ENCODE measurements around the gene ECHS1.

ECHS1 gene

GRCh38 chr10:133373174-133374090 is at the start of gene ECHS1 (continued):
- peak; percentile 65 for TF ChIP-seq KLF1 (tag by site-specific recombination; IDR thresholded peaks at IDR 0.05)
- no peak for TF ChIP-seq HOXC10 (CRISPR knock-in tag; IDR thresholded peaks at IDR 0.05)
- 0 out of 2 replicates have a peak, but pooled peaks have one; percentile 32 for TF ChIP-seq ZNF391 (tag by site-specific recombination; IDR thresholded peaks at IDR 0.05; ENCODE audit: borderline replicate concordance, low read depth)
- no peak for TF ChIP-seq PRDM6 (tag by site-specific recombination; IDR thresholded peaks at IDR 0.05)
- TF ChIP-seq, protein P1, sequence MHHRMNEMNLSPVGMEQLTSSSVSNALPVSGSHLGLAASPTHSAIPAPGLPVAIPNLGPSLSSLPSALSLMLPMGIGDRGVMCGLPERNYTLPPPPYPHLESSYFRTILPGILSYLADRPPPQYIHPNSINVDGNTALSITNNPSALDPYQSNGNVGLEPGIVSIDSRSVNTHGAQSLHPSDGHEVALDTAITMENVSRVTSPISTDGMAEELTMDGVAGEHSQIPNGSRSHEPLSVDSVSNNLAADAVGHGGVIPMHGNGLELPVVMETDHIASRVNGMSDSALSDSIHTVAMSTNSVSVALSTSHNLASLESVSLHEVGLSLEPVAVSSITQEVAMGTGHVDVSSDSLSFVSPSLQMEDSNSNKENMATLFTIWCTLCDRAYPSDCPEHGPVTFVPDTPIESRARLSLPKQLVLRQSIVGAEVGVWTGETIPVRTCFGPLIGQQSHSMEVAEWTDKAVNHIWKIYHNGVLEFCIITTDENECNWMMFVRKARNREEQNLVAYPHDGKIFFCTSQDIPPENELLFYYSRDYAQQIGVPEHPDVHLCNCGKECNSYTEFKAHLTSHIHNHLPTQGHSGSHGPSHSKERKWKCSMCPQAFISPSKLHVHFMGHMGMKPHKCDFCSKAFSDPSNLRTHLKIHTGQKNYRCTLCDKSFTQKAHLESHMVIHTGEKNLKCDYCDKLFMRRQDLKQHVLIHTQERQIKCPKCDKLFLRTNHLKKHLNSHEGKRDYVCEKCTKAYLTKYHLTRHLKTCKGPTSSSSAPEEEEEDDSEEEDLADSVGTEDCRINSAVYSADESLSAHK (tag by site-specific recombination; IDR thresholded peaks at IDR 0.05): 0 out of 2 replicates have a peak, but pooled peaks have one; percentile 40
- no peak for TF ChIP-seq ZNF558 (tag by site-specific recombination; IDR thresholded peaks at IDR 0.05)
- TF ChIP-seq MEIS1 (CRISPR knock-in tag; IDR thresholded peaks at IDR 0.05; ENCODE audit: borderline replicate concordance): no peak
- TF ChIP-seq, protein P2, sequence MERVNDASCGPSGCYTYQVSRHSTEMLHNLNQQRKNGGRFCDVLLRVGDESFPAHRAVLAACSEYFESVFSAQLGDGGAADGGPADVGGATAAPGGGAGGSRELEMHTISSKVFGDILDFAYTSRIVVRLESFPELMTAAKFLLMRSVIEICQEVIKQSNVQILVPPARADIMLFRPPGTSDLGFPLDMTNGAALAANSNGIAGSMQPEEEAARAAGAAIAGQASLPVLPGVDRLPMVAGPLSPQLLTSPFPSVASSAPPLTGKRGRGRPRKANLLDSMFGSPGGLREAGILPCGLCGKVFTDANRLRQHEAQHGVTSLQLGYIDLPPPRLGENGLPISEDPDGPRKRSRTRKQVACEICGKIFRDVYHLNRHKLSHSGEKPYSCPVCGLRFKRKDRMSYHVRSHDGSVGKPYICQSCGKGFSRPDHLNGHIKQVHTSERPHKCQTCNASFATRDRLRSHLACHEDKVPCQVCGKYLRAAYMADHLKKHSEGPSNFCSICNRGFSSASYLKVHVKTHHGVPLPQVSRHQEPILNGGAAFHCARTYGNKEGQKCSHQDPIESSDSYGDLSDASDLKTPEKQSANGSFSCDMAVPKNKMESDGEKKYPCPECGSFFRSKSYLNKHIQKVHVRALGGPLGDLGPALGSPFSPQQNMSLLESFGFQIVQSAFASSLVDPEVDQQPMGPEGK (tag by site-specific recombination; IDR thresholded peaks at IDR 0.05): peak; percentile 86
- peak; percentile 51; the same call in 1 of the 2 replicates for TF ChIP-seq ZNF561 (tag by site-specific recombination; IDR thresholded peaks at IDR 0.05; ENCODE audit: borderline replicate concordance)
- TF ChIP-seq ZNF19 (tag by site-specific recombination; IDR thresholded peaks at IDR 0.05; ENCODE audit: low read depth): no peak
- TF ChIP-seq ZNF133 (tag by site-specific recombination; IDR thresholded peaks at IDR 0.05): no peak
- peak; percentile 72 for TF ChIP-seq ZFHX2 (tag by site-specific recombination; conservative IDR thresholded peaks at IDR 0.05)
- peak; percentile 35; the same call in 1 of the 2 replicates for TF ChIP-seq ZBTB17 (tag by site-specific recombination; IDR thresholded peaks at IDR 0.05)
- peak; percentile 69 for TF ChIP-seq EGR2 (tag by site-specific recombination; IDR thresholded peaks at IDR 0.05; ENCODE audit: low read depth)
- no peak for TF ChIP-seq ZNF302 (tag by site-specific recombination; IDR thresholded peaks at IDR 0.05; ENCODE audit: low read depth)
- peak; percentile 74 for TF ChIP-seq SP2 (tag by site-specific recombination; IDR thresholded peaks at IDR 0.05)
- peak; percentile 82; the same call in 1 of the 2 replicates for TF ChIP-seq ZBTB7A (tag by site-specific recombination; IDR thresholded peaks at IDR 0.05; ENCODE audit: low read depth)
- TF ChIP-seq ZSCAN30 (tag by site-specific recombination; IDR thresholded peaks at IDR 0.05): 0 out of 2 replicates have a peak, but pooled peaks have one; percentile 18
- TF ChIP-seq BCL11B (tag by site-specific recombination; IDR thresholded peaks at IDR 0.05; ENCODE audit: low read depth): peak; percentile 94
- TF ChIP-seq ZNF449 (tag by site-specific recombination; IDR thresholded peaks at IDR 0.05): no peak
- TF ChIP-seq KLF10 (tag by site-specific recombination; IDR thresholded peaks at IDR 0.05): peak; percentile 53; the same call in 1 of the 2 replicates
- TF ChIP-seq ZNF341 (tag by site-specific recombination; IDR thresholded peaks at IDR 0.05; ENCODE audit: low read depth): no peak
- TF ChIP-seq ZNF221 (tag by site-specific recombination; IDR thresholded peaks at IDR 0.05; ENCODE audit: borderline replicate concordance): no peak
- no peak for TF ChIP-seq WT1 (tag by site-specific recombination; IDR thresholded peaks at IDR 0.05)
- TF ChIP-seq ZNF148 (tag by site-specific recombination; IDR thresholded peaks at IDR 0.05; ENCODE audit: borderline replicate concordance): no peak
- no peak for TF ChIP-seq ZNF266 (tag by site-specific recombination; IDR thresholded peaks at IDR 0.05; ENCODE audit: low read depth)
